DOHH2 (cell line): ENCODE data around the gene GTF3C1.

ENCODE experiments used
- EZH2phosphoT487 ChIP-seq: fragments of 200-600 bp; sonication (generic); IDR thresholded peaks from 2 replicates; pipeline ENCODE4 v1.6.1; 2017; ENCODE audit warnings: borderline replicate concordance, mild to moderate bottlenecking, antibody characterized with exemption, low read length, moderate library complexity, mixed read lengths
- TF ChIP-seq, protein P1 (sequence below): fragments of 200-600 bp; sonication (generic); IDR thresholded peaks from one replicate; pipeline ENCODE4 v1.5.1; 2014; ENCODE audit warnings: antibody characterized with exemption, mild to moderate bottlenecking, low read depth, low read length; ENCODE audit not compliant: poor library complexity, severe bottlenecking

DNA sequence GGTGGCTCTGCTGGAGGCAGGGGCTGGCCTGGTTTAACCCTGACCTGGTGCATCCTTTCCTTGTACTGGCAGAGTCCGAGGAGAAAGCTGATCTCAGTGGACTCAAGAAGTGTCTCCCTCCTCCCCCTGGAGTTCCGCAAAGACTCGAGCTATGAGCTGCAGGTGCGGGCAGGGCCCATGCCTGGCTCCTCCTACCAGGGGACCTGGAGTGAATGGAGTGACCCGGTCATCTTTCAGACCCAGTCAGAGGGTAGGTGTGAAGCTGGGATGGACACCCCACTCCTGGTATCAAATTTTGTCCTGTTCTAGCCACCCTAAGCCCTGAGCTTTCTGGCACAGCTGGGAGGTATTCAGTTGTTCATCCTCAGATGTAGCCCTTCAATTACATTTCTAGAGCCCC lies 105.2 kb downstream of the GTF3C1 start:
- TF ChIP-seq, protein P1, sequence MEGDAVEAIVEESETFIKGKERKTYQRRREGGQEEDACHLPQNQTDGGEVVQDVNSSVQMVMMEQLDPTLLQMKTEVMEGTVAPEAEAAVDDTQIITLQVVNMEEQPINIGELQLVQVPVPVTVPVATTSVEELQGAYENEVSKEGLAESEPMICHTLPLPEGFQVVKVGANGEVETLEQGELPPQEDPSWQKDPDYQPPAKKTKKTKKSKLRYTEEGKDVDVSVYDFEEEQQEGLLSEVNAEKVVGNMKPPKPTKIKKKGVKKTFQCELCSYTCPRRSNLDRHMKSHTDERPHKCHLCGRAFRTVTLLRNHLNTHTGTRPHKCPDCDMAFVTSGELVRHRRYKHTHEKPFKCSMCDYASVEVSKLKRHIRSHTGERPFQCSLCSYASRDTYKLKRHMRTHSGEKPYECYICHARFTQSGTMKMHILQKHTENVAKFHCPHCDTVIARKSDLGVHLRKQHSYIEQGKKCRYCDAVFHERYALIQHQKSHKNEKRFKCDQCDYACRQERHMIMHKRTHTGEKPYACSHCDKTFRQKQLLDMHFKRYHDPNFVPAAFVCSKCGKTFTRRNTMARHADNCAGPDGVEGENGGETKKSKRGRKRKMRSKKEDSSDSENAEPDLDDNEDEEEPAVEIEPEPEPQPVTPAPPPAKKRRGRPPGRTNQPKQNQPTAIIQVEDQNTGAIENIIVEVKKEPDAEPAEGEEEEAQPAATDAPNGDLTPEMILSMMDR, result no peak
- TF ChIP-seq EZH2phosphoT487, result no peak
